ENCODE measurements around the gene ALPL.
A peak's percentile ranks its signal among the peaks of the same experiment; 100 is the strongest.

ALPL gene

GRCh38 chr1:21623410-21623961, 114.3 kb downstream of the ALPL start:
- peaks cover 4% of the 10 kb centered on the region; the same call in 1 of the 2 replicates for H3K4me1 ChIP-seq (ENCODE audit: control insufficient read depth, insufficient read depth, low read length)
- TF ChIP-seq FEZF1 (tag by site-specific recombination; IDR thresholded peaks at IDR 0.05) (no peak), YY2 (tag by site-specific recombination; IDR thresholded peaks at IDR 0.05) (0 out of 2 replicates have a peak, but pooled peaks have one; percentile 59)
- CTCF ChIA-PET: interaction anchor here (0.6 to 1.0 kb wide), 2 partner anchors 27 to 368 kb away, joined by 3 to 4 read pairs; no protein-coding TSS in a partner anchor
- no peaks in the 10 kb centered on the region for H3K36me3 ChIP-seq (ENCODE audit: control insufficient read depth in 2 of 2, insufficient read depth in 1 of 2, low read length in 2 of 2)
- H3K9me3 ChIP-seq (ENCODE audit: control insufficient read depth, insufficient read depth, low read depth, low read length): no peaks in the 10 kb centered on the region
- H3K4me3 ChIP-seq (ENCODE audit: low read depth, low read length): no peak overlapping the region
- POLR2A ChIA-PET: no interaction called here
- H3K27ac ChIP-seq (ENCODE audit: extremely low read depth, low read depth, low read length): no peak overlapping the region

- Histone ChIP-seq H3K4me1 (ENCODE audit: control insufficient read depth, insufficient read depth, low read length) (peaks cover 4% of the 10 kb centered on the region; the same call in 1 of the 2 replicates), H3K9me3 (ENCODE audit: control insufficient read depth, insufficient read depth, low read depth, low read length) (no peaks in the 10 kb centered on the region), H3K27ac (ENCODE audit: extremely low read depth, low read depth, low read length) (no peak overlapping the region), H3K36me3 (ENCODE audit: control insufficient read depth in 2 of 2, insufficient read depth in 1 of 2, low read length in 2 of 2) (no peaks in the 10 kb centered on the region), H3K4me3 (ENCODE audit: low read depth, low read length) (no peak overlapping the region)
- CTCF ChIA-PET: interaction anchor here (0.5 to 1.2 kb wide), 2 partner anchors 26 to 34 kb away, joined by 3 to 5 read pairs; no protein-coding TSS in a partner anchor
- POLR2A ChIA-PET: no interaction called here
- TF ChIP-seq ZNF223 (tag by site-specific recombination; IDR thresholded peaks at IDR 0.05) (no peak), MZF1 (tag by site-specific recombination; IDR thresholded peaks at IDR 0.05; ENCODE audit: borderline replicate concordance) (no peak), ZNF114 (tag by site-specific recombination; IDR thresholded peaks at IDR 0.05) (no peak), ZNF514 (tag by site-specific recombination; IDR thresholded peaks at IDR 0.05) (no peak), ZNF214 (tag by site-specific recombination; IDR thresholded peaks at IDR 0.05; ENCODE audit: borderline replicate concordance) (no peak), GLIS2 (tag by site-specific recombination; IDR thresholded peaks at IDR 0.05) (peak; percentile 27; the same call in 1 of the 2 replicates), ZNF777 (tag by site-specific recombination; IDR thresholded peaks at IDR 0.05; ENCODE audit: borderline replicate concordance) (no peak), ZNF2 (tag by site-specific recombination; IDR thresholded peaks at IDR 0.05) (no peak), YY2 (tag by site-specific recombination; IDR thresholded peaks at IDR 0.05) (no peak), KLF7 (tag by site-specific recombination; IDR thresholded peaks at IDR 0.05; ENCODE audit: borderline replicate concordance) (no peak), ZNF768 (tag by site-specific recombination; IDR thresholded peaks at IDR 0.05) (0 out of 2 replicates have a peak, but pooled peaks have one; percentile 43)
Measured at GRCh38 chr1:21624571-21625389, 115.6 kb downstream of the ALPL start.

GRCh38 chr1:21625390-21626190, 116.4 kb downstream of the ALPL start:
- ChIA-PET POLR2A (no interaction called here), CTCF (interaction anchor here (0.6 to 1.2 kb wide), 2 partner anchors 33 to 39 kb away, joined by 3 to 4 read pairs; no protein-coding TSS in a partner anchor)
- H3K27ac ChIP-seq (ENCODE audit: extremely low read depth, low read depth, low read length): no peak overlapping the region
- H3K4me1 ChIP-seq (ENCODE audit: control insufficient read depth, insufficient read depth, low read length): peaks cover 4% of the 10 kb centered on the region; the same call in 1 of the 2 replicates
- no peaks in the 10 kb centered on the region for H3K9me3 ChIP-seq (ENCODE audit: control insufficient read depth, insufficient read depth, low read depth, low read length)
- no peaks in the 10 kb centered on the region for H3K36me3 ChIP-seq (ENCODE audit: control insufficient read depth in 2 of 2, insufficient read depth in 1 of 2, low read length in 2 of 2)
- no peak overlapping the region for H3K4me3 ChIP-seq (ENCODE audit: low read depth, low read length)
- TF ChIP-seq ZNF785 (tag by site-specific recombination; IDR thresholded peaks at IDR 0.05) (no peak), REPIN1 (tag by site-specific recombination; IDR thresholded peaks at IDR 0.05; ENCODE audit: low read depth) (no peak), MYNN (tag by site-specific recombination; IDR thresholded peaks at IDR 0.05; ENCODE audit: borderline replicate concordance) (no peak), ZNF350 (tag by site-specific recombination; IDR thresholded peaks at IDR 0.05) (no peak), ZNF404 (tag by site-specific recombination; IDR thresholded peaks at IDR 0.05) (no peak), PRDM4 (tag by site-specific recombination; IDR thresholded peaks at IDR 0.05) (no peak), ZNF704 (tag by site-specific recombination; IDR thresholded peaks at IDR 0.05) (no peak), ZNF239 (tag by site-specific recombination; IDR thresholded peaks at IDR 0.05) (no peak), GFI1B (tag by site-specific recombination; IDR thresholded peaks at IDR 0.05) (no peak), TSHZ1 (tag by site-specific recombination; IDR thresholded peaks at IDR 0.05; ENCODE audit: borderline replicate concordance) (no peak)
